GM12875 (cell line): Measurements from ENCODE around the gene SUN5.

Experiments
- H3K4me3 ChIP-seq: one replicate; pipeline ENCODE4 v1.5.1; 2011; ENCODE audit warnings: low read depth, low read length, control low read depth
- CTCF ChIP-seq: IDR thresholded peaks from 2 replicates; pipeline ENCODE4 v1.5.1; 2011; ENCODE audit warnings: low read depth, mild to moderate bottlenecking, control low read depth, inconsistent platforms, low read length, moderate library complexity, borderline replicate concordance; ENCODE audit not compliant: insufficient read depth

The SUN5 gene

GRCh38 chr20:32934580-32934979 lies 69.7 kb downstream of the SUN5 start:
- TF ChIP-seq CTCF = no peak
- no peak overlapping the region for H3K4me3 ChIP-seq
